GM19328 (cell line): ENCODE data around the gene CSMD2.

Experiments used
- ATAC-seq: cut with Tn5 transposase; IDR thresholded peaks from one replicate; pipeline ENCODE4 v1.9.1; 2021; ENCODE audit warnings: mild to moderate bottlenecking, moderate library complexity; ENCODE audit not compliant: unreplicated experiment

Gene CSMD2

DNA sequence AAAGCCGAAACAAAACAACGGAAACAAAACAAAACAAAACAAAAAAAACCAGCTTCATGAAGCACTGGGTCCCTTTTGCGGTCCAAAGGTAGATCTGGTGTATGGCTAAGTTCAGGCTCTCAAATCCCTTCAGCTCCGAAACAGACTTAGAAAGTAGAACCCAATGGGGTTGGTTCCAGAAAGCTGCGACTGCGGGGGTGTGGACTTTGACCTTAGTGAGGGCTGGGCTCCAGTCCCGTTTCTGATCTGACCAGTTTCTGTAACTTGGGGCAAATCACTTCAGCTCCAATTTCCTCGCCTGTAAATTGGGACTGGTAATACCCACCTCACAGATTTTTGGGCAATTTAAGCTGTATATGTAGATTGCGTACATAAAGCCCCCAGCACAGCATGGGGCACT lies 587.4 kb downstream of the CSMD2 start:
- ATAC-seq, result no peak

DNA sequence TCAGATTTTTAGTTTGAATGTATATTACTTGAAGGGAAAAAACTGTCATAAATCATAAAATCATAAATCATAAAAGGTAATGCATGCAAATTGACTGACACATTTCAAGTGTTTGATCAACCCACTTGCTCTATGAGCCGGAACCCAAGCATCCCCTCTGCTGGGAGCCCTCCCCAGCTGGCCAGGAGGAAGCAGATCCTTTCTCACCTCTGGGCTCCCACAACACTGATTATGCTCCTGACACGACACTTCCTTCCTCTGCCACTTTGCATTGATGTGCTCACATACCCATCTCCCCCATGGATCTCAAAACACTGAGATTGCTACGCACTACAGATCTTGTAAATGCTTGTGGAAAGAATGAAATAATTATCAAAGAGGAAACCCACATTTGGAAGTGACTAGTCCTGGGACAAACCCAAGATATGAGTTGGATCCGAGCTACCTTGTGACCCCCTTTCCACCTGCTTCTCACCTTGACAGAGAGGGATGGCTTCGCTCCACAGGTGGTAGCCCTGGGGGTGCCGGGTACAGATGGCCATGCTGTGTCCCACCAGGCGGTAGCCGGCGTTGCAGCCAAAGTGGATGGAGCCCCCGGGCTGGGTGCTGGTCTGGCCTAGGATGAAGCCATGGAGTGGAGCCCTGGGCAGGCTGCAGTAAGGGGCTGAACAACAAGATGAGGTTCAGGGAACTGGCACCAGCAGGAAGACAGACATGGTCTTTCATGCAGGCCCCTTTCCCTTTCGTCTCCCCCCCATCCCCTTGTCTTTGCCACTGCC lies 588.0 kb downstream of the CSMD2 start:
- ATAC-seq, result no peak

DNA sequence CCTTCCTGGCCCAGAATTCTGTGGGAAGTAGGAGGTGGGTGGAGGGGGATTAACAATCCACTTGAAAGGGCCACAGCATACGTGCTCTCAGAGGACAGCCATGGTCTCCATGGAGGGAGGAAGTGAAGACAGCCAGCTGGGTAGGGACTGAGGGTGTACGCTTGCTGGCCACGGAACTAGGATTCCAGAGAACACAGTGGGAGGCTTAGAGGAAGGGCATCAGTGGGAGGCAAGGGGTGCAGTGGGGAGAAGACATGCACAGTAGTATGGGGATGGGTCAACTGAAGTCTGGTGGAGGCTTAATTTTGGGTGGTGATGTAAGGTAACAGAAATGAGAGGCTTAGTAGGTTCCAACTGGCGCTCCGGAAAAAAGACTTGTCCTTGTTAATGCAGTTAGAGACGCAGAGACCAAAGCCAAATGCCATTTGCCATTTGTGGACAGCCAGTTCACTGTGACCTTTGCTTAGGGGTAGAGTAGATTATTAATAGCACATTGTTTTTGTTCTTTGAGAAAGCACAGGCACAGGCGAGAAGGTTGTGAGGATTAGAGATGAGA lies 589.6 kb downstream of the CSMD2 start:
- ATAC-seq, result no peak

DNA sequence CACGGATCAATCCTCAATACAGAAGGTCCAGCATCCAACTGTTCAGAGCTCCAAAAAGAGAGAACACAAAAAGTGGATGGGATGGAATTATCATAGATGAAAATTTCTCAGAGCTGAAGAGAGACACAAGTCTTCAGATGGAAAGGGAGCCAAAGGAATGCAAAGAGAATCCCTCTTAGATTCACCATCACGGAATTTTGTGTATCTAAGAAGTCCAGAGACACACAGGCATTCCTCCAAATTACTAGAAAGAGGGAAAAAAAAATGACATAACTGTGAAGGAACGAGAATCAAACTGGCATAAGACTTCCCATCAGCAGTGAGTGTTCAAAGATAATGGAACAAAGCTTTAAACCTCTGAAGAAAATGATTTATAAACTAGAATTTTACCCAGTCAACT lies 591.4 kb downstream of the CSMD2 start:
- ATAC-seq, result no peak

DNA sequence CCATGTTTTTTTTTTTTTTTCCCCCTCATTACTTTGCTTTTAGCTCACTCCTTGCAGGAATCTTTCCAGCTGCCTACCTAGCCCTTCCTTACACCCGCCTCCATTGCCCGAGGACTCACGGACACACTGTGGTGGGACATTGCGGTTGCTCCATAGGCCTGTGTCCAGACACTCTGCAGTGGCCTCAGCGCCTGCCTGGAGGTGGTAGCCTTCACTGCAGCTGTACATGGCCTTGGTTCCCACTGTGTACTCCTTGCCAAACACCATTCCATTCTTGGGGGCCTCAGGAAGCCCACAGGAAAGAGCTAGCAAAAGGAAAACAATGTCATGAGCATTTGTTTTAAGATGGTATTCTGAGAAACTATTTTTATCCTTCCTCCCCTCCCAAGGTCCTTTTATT lies 592.6 kb downstream of the CSMD2 start:
- no peak for ATAC-seq

DNA sequence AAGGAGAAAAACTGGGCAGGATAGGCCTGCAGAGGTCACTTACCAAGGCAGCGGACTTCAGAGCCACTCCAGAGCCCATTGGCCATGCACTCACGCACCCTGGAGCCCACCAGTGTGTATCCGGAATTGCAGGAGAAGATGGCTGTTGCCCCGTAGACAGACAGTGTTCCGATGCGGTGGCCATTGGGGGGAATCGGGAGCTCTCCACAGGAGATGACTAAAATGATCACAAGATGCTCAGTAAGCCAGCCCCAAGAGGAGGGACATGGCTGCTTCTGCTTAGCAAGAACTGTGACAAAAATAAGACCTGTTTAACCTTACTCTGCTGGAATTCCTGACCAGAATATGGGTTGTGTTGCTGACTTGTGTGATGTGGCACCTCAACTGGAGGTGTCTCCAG lies 595.7 kb downstream of the CSMD2 start:
- ATAC-seq, result no peak

DNA sequence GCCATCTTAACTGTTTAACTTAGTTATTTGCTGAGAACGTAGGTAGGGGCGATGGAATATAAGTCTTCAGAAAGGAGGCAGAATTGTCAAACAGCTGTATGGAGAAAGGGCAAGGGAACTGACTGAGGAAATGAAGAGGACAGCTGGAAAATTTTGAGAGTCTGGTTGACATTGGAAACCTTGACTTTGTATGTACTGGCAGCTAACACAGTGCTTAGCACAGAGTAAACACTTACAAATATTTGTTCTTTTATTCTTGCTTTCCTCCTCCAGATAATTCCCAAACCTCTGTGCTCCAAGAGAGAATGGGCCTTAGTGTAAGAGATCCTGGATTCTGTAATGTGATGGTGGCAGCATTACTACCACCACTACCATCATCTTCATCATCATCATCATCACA lies 601.3 kb downstream of the CSMD2 start:
- no peak for ATAC-seq

DNA sequence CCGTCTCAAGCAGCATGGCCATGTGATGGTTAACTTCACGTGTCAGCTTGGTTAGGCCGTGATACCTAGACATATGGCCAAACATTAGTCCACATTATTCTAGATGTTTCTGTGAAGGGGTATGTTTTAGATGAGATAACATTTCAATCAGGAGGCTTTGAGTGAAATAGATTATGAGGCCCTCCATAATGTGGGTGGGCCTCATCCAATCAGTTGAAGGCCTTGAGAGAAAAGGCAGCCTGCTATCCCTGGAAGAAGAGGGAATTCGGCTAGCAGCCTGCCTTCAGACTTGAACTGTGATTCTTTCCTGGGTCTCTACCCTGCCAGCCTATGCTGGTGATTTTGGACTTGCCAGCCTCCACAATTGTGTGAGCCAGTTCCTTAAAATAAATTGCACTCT lies 602.5 kb downstream of the CSMD2 start:
- no peak for ATAC-seq

DNA sequence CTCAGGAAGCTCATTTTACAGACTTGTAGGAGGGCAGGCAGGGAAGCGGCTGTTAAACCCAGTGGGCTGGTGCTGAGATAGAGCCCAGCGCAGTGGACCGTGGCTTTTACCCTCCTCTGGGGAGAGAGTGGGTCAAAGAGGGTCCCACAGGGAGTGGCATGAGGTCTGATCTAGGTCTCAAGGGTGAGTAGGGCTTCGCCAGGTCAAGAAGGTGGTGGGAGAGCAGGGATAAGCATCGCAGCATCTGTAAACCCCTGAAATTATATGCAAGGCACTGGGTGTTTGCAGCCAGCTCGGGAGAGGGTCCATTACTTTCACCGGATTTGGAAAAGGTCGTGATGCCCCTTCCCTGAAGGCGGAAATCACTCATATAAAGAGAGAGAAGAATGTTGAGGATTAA lies 603.5 kb downstream of the CSMD2 start:
- ATAC-seq, result no peak

DNA sequence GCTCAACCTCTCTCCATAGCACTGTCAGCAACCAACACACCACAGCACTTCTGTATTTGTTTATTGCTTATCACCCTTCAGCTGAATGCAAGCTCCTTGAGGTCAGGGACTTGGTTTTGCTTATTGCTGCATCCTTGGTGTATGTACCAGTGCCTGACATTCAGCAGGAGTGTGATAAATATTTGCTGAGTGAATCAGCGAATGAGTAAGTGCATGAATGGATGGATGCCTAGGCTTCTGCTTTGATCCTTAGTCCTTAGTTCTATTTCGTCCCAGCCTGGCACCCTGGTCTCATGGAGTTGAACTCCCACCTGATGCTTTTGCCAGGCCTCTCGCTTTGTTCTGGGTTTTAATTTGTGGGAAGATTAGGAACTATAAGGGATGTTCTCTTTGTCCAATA lies 604.4 kb downstream of the CSMD2 start:
- ATAC-seq, result no peak

DNA sequence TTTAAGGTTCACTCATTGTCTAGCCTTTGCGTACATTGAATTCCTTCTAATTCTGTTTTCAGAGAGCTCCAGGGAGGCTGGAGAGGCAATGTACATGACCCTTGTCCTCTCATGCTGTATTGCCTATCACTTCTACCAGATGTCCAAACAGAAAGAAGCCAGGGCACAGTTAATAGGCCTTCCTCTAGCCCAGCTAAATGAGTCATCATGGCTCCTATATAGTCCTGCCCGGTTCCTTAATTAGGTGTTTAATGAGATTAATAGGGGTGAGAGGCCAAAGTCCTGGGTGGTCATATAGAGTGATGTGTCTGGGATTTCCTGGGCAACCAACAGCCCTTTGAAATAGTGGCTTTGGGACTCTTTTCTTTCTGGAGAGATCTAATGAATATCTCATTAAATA lies 616.3 kb downstream of the CSMD2 start:
- no peak for ATAC-seq

DNA sequence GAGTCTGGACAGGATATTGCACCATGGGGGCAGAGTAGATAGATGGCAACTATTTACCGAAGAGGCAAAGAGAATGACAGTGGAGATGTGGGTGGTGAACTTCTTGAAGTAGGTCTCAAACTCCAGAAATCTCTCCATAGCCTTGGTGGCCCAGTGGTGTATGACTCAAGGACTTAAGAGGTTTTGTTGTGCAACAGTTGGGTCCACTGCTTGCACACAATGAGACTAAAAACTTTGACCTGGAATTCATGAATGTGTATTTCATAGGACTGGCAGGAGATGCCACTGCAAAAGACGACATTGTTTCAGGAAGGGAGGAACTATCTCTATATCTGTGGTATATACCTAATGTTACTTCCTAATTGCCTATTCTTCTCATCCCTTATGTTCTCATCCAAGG lies 616.7 kb downstream of the CSMD2 start:
- no peak for ATAC-seq

DNA sequence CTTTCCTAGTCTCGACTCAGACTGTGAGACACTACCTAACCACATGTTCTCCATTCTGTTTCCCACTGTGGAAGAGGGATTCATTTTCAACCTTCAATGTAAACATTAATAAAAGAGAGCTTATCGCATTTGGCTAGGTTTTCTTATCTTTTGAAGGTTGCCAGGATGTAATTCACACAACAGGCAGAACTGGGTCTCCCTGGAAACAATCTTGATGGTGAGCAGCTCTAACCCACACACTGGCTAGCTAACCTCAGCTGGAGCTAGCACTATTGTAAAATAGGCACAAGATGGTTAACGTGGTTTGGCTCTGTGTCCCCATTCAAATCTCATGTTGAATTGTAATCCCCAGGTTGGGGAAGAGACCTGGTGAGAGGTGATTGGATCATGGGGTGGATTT lies 617.5 kb downstream of the CSMD2 start:
- ATAC-seq, result no peak

DNA sequence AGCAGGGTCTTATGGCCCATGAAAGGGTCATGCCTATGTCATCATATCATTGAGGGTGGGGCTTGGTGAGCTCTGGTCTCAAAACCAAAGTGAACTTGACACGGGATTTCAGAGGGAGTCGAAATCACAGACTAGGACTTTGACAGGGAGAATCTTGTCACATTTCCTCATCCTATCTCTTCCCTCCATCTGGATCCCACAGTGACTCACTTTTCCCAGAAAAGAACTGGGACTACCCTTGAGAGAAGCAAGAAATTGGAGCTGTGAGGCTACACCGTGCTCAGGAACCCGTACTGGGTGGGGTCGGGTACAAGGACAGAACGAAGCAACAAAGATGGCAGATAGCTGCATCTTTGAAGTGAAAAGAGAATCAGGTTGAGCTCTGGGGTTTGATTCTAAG lies 623.1 kb downstream of the CSMD2 start:
- no peak for ATAC-seq

DNA sequence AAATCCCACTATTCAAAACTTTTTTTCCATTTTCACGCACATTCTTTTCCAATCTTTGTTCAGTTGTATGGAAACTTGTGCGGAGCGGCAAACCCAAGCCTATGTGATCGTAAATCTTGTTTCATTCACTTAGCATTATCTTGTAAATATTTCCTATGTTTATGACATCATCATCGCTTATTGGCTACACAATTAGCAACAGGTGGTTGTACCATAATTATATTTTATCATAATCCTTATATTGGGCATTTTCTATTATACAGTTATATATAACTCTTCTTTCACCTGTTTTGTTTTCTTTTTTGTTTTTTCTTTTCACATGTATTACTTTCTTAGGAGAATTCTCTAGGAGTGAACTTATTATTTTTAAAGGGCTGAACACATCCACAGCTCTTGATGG lies 627.1 kb downstream of the CSMD2 start:
- no peak for ATAC-seq

DNA sequence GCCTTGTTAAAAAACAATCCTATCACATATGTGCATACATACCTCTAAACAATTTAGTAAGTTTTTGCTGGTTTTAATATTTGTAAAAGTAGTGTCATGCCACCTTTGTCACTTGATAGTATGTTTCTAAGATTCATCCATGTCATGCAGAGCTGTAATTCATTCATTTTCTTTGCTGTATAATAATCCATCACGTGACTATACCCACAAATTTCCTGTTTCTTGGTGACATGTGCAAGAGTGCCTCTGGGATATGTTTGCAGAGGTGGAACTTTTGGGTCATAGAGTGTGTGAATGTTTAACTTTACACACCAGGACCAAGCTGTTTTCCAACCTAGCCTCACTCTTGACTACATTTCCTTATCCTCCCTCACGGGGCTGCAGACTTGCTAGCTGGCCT lies 629.7 kb downstream of the CSMD2 start:
- ATAC-seq, result no peak

DNA sequence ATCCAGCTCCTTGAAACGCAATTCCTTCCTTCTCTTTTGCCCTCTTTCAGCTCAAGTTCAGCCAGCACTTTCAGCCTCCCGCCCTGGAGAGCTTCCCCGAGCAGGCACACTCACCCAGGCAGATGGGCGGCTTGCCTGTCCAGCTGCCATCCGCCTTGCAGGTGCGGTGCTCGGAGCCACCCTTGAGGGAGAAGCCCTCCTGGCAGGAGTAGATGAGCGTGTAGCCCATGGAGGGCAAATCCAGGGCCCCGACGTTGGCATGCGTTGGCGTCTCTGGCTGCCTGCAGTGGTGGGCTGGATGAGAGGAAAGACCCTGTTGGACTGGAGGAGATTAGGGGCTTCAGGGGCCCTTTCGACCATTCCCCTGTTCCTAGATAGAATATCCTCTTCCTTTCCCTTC lies 632.1 kb downstream of the CSMD2 start:
- ATAC-seq, result no peak

DNA sequence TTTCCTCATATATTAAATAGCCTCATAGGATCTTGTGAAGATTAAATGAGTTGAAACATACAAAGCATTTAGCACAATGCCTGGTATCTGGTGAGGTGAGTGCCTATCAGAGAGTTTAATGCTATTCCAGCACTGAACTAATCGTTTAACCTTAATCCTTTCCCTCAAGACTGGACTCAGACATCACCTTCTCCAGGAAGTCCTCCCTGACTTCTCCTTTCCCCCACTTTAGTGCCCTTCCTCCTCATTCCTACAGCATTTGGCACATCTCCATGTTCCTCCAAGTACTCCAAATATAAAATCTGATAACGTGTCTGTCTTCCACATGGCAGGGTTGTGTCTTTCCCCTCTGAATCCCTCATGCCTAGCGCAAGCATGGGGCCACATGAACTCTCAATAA lies 632.8 kb downstream of the CSMD2 start:
- no peak for ATAC-seq

DNA sequence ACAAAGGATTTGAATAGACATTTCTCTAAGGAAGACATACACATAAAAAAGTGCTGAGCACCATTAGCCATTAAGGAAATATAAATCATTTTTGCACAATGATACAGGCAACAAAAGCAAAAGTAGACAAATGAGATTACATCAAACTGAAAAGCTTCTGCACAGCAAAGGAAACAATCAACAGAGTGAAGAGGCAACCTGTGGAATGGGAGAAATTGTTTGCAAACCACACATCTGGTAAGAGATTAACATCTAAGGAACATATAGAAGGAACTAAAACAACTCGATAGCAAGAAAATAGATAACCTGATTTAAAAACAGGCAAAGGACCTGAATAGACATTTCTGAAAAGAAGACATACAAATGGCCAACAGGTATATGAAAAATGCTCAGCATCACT lies 635.1 kb downstream of the CSMD2 start:
- no peak for ATAC-seq

DNA sequence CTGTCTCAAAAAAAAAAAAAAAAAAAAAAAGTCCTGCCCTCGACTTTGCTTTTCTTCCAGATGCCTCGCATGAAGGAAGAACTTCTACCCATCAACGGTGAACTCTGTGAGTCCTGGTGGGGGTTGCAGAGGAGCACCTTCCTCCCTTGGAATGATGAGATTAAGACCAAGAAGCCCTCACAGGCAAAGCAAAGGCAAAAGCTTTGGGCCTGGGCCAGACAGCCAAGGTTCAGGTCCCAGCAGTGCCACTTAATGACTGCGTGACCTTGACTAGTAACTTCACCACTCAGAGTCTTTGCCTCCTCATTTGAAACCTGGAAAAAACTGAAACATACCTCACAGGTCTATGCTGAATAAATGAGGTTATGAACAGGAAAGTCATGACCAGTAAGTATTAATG lies 637.1 kb downstream of the CSMD2 start:
- no peak for ATAC-seq

DNA sequence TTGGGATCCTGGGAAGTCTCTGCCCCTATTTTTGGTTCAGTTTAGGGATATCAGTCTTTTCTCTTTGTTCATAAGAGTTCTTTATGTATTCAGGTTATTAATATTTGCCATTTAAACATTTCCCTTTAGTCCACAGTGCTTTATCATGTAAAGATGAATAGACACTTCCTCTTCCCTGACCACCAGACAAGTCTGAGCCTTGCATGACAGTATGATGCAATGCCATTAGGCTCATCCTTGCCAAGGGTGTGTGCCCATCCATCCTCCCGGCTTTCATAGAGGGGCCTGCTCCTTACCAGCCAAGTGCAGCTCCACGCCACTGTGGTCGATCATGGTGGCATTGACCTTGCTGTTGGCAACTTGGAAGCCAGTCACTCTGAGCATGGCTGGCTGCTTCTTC lies 640.4 kb downstream of the CSMD2 start:
- no peak for ATAC-seq

DNA sequence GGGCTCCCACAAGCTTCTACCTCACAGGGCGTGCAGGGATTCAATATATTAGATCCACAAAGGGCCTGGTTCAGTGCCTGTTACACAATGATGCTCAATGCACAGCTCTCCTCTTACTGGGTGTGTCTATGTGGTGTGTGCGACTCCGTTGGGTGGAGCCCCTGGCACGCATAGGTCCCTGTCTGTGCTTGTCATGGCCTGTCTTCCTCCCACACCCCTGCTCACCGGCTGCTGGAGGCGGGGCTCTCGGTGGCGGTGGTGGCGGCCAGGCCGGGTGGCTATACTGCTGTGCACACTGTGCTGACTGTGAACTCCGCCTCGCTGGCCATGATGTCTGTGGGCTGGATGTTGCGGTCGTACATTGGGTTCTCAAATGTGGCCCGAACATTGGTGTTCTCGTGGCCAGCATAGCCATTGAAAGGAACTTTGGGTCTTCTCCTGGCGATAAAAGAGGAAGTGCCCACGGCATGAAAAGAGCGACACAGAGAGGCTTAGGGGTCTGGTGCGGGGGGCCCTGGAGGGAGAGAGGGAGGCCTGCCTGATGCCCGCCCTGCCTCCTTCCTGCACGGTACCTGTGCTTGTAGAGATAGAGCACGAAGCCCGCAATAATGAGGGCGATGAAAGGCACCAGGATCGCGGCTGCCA lies 645.7 kb downstream of the CSMD2 start:
- no peak for ATAC-seq
